DOHH2 (cell line): ENCODE measurements around the gene SSBP2.

ENCODE experiments used
- H3F3A ChIP-seq: fragments of 200-600 bp; sonication (generic), shearing (Covaris generic); 2 replicates; pipeline ENCODE4 v1.6.0; 2016; ENCODE audit warnings: antibody characterized with exemption, mild to moderate bottlenecking; ENCODE audit not compliant: control insufficient read depth, insufficient read depth
- H3K27ac ChIP-seq: fragments of 200-600 bp; sonication (generic); 2 replicates; pipeline ENCODE4 v1.5.1; 2014; ENCODE audit warnings: low read depth, mild to moderate bottlenecking, low read length, moderate library complexity
- H3K27me3 ChIP-seq: fragments of 200-600 bp; sonication (generic); 2 replicates; pipeline ENCODE4 v1.6.1; 2014; ENCODE audit warnings: mild to moderate bottlenecking, low read length, mixed read lengths; ENCODE audit not compliant: control insufficient read depth
- H3K36me3 ChIP-seq: fragments of 200-600 bp; sonication (generic); 2 replicates; pipeline ENCODE4 v1.6.1; 2014; ENCODE audit warnings: mild to moderate bottlenecking, low read length, moderate library complexity, mixed read lengths; ENCODE audit not compliant: control insufficient read depth
- H3K4me1 ChIP-seq: fragments of 200-600 bp; sonication (generic); 2 replicates; pipeline ENCODE4 v1.6.1; 2014; ENCODE audit warnings: mild to moderate bottlenecking, low read length, mixed read lengths; ENCODE audit not compliant: control insufficient read depth
- H3K4me2 ChIP-seq: fragments of 200-600 bp; sonication (generic); 2 replicates; pipeline ENCODE4 v1.6.0; 2014; ENCODE audit warnings: mild to moderate bottlenecking, low read length, moderate library complexity
- H3K4me3 ChIP-seq: fragments of 200-600 bp; sonication (generic); 2 replicates; pipeline ENCODE4 v1.5.1; 2014; ENCODE audit warnings: mild to moderate bottlenecking, low read length, mixed read lengths
- H3K79me2 ChIP-seq: fragments of 200-600 bp; sonication (generic); 2 replicates; pipeline ENCODE4 v1.6.1; 2014; ENCODE audit warnings: mild to moderate bottlenecking, low read length, mixed read lengths; ENCODE audit not compliant: control insufficient read depth
- H3K9me2 ChIP-seq: fragments of 200-600 bp; sonication (generic); replicated peaks from 2 replicates; pipeline ENCODE4 v1.6.1; 2014; ENCODE audit warnings: mild to moderate bottlenecking, low read length, mixed read lengths; ENCODE audit not compliant: control insufficient read depth
- H3K9me3 ChIP-seq: fragments of 200-600 bp; sonication (generic); 2 replicates; pipeline ENCODE4 v1.6.1; 2014; ENCODE audit warnings: antibody characterized with exemption, low read length, mixed read lengths; ENCODE audit not compliant: control insufficient read depth, insufficient read depth
- H4K20me1 ChIP-seq: fragments of 200-600 bp; sonication (generic); 2 replicates; pipeline ENCODE4 v1.6.0; 2014; ENCODE audit warnings: low read depth, mild to moderate bottlenecking, antibody characterized with exemption, low read length, moderate library complexity; ENCODE audit not compliant: control insufficient read depth, insufficient read depth
- CTCF ChIP-seq: fragments of 200-600 bp; sonication (generic); IDR thresholded peaks from one replicate; pipeline ENCODE4 v1.5.1; 2014; ENCODE audit warnings: antibody characterized with exemption, mild to moderate bottlenecking, low read depth, low read length; ENCODE audit not compliant: poor library complexity, severe bottlenecking
- EZH2phosphoT487 ChIP-seq: fragments of 200-600 bp; sonication (generic); IDR thresholded peaks from 2 replicates; pipeline ENCODE4 v1.6.1; 2017; ENCODE audit warnings: borderline replicate concordance, mild to moderate bottlenecking, antibody characterized with exemption, low read length, moderate library complexity, mixed read lengths

The SSBP2 gene

GRCh38 chr5:81639556-81639955, 111.3 kb downstream of the SSBP2 start:
- peaks cover 51% of the 10 kb centered on the region for H3K79me2 ChIP-seq
- H4K20me1 ChIP-seq = no peaks in the 10 kb centered on the region
- no peak overlapping the region for H3K27ac ChIP-seq
- no peaks in the 10 kb centered on the region for H3F3A ChIP-seq
- H3K4me3 ChIP-seq = no peak overlapping the region
- H3K9me2 ChIP-seq = no peaks in the 10 kb centered on the region
- peaks cover 49% of the 10 kb centered on the region for H3K36me3 ChIP-seq
- TF ChIP-seq EZH2phosphoT487 (no peak), CTCF (no peak)
- no peaks in the 10 kb centered on the region for H3K27me3 ChIP-seq
- H3K9me3 ChIP-seq = no peaks in the 10 kb centered on the region
- H3K4me2 ChIP-seq = no peak overlapping the region
- H3K4me1 ChIP-seq = peaks cover 4% of the 10 kb centered on the region; the same call in 1 of the 2 replicates

DNA sequence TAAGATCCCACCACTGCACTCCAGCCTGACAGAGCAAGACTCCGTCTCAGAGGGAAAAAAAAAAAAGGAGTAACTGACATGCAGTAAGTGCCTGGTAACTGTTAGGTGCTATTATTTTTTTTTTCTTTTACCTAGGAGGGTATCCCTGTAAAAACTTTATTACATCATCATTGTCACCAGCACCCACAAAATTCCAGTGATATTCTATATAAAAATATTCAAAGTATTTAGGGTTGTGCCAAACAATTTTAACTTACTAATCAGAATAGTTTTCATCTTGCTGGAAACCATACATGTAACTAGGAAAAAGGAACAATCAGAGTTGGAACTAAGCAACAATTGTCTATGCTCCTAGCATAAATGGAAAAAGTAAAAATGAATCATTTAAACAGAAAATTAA, 112.4 kb downstream of the SSBP2 start:
- Histone ChIP-seq H3K27ac (no peak overlapping the region), H3K4me3 (no peak overlapping the region), H3K36me3 (peaks cover 48% of the 10 kb centered on the region), H3F3A (no peaks in the 10 kb centered on the region), H3K27me3 (no peaks in the 10 kb centered on the region), H3K9me2 (no peaks in the 10 kb centered on the region), H3K4me2 (no peak overlapping the region), H3K79me2 (peaks cover 43% of the 10 kb centered on the region), H3K9me3 (no peaks in the 10 kb centered on the region), H4K20me1 (no peaks in the 10 kb centered on the region), H3K4me1 (peaks cover 11% of the 10 kb centered on the region)
- TF ChIP-seq EZH2phosphoT487 (no peak), CTCF (no peak)

DNA sequence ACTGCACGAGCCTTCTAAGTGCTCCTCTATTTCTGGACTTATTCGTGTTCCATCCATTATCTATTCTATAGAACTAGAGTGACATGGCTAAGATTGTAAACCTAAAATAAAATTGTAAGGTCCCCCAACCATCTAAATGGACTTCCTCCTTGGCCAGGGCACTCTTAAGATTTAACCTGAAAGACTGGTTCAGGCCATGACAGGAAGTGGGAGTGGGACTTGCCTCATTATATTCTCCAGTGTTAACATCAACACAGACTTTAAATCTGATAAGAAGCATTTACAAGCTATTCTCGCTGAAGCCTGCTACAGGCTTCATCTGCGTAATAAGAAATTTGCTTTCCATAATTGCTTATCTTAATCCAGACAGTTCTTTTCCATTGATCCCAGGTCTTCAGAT, 117.0 kb downstream of the SSBP2 start:
- Histone ChIP-seq H3K4me1 (peaks cover 11% of the 10 kb centered on the region), H3F3A (no peaks in the 10 kb centered on the region), H3K79me2 (peaks cover 15% of the 10 kb centered on the region), H3K9me2 (no peaks in the 10 kb centered on the region), H4K20me1 (no peaks in the 10 kb centered on the region), H3K36me3 (peaks cover 67% of the 10 kb centered on the region), H3K9me3 (no peaks in the 10 kb centered on the region), H3K27ac (no peak overlapping the region), H3K4me3 (no peak overlapping the region), H3K4me2 (no peak overlapping the region), H3K27me3 (no peaks in the 10 kb centered on the region)
- TF ChIP-seq CTCF (no peak), EZH2phosphoT487 (no peak)

DNA sequence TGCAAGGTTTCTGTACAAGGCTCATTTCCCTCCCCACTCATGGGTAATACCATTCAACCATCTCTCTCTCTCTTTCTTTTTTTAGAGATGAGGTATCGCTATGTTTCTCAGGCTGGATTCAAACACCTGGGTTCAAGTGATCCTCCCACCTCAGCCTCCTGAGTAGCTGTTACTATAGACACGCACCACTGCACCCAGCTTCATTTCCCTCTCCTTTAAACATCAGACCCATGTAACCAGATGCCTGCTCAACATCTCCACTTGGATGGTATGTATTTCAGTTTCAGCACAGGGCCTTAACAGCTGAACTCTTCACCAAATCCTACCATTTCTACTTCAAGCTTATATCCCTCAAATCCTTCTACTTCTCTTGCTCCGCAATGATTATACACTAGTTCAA, 117.4 kb downstream of the SSBP2 start:
- Histone ChIP-seq H3K4me1 (peaks cover 11% of the 10 kb centered on the region), H3K27me3 (no peaks in the 10 kb centered on the region), H3K4me3 (no peak overlapping the region), H3K9me3 (no peaks in the 10 kb centered on the region), H3K9me2 (no peaks in the 10 kb centered on the region), H3K36me3 (peaks cover 68% of the 10 kb centered on the region), H3K27ac (no peak overlapping the region), H3K4me2 (no peak overlapping the region), H3K79me2 (peaks cover 11% of the 10 kb centered on the region), H4K20me1 (no peaks in the 10 kb centered on the region), H3F3A (no peaks in the 10 kb centered on the region)
- TF ChIP-seq EZH2phosphoT487 (no peak), CTCF (no peak)
